HG03066 (cell line): ENCODE data around the gene CTH.
"Not testable (repeated sequence)": the region's sequence is repeated elsewhere in the genome, so short reads cannot be mapped to it uniquely, and the experiment has no call there.

Experiments
- ATAC-seq: cut with Tn5 transposase; IDR thresholded peaks from one replicate; pipeline ENCODE4 v1.9.1; 2021; ENCODE audit warnings: low read depth; ENCODE audit not compliant: unreplicated experiment

CTH gene

GRCh38 chr1:70449049-70449448, 38.0 kb downstream of the CTH start:
- no peak for ATAC-seq

DNA sequence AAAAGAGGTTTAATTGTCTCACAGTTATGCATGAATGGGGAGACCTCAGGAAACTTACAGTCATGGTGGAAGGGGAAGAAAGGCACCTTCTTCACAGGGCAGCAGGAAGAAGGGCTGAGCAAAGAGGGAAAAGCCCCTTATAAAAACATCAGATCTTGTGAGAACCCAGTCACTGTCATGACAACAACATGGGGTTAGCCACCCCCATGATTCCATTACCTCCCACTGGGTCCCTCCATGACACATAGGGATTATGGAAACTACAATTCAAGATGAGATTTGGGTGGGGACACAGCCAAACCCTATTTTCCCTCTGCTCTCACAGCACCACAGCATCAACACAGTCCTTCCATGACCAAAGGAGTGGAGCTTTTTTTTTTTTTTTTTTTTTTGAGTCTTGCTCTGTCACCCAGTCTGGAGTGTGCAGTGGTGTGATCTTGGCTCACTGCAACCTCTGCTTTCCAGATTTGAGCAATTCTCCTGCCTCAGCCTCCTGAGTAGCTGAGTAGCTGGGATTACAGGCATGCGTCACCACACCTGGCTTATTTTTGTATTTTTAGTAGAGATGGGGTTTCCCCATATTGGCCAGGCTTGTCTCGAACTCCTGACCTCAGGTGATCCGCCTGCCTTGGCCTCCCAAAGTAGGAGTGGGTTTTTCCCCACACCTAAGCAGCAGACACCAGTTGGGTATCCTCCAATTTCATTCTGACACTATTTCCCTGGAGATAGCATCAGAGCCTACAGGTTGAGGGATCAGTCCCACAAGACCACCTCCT, 41.3 kb downstream of the CTH start:
- ATAC-seq = not testable (repeated sequence)

DNA sequence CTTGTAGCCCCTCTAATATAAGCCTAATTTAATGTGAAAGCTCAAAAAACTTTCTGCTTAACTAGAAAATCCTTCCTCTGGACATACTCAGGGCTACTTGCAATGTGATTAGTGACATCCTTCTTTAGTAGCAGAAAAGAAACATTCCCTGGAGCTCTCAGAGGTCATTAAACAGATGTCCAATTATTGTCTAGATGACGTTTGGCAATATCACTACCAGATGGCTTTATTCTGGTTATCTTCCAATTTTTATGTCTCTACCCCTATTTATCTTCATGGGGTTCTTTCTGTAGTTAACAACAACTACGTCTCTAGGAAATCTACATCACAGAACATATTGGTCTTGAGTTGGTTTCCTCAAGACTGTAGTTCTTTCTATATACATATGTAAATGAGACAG, 44.2 kb downstream of the CTH start:
- ATAC-seq = no peak

DNA sequence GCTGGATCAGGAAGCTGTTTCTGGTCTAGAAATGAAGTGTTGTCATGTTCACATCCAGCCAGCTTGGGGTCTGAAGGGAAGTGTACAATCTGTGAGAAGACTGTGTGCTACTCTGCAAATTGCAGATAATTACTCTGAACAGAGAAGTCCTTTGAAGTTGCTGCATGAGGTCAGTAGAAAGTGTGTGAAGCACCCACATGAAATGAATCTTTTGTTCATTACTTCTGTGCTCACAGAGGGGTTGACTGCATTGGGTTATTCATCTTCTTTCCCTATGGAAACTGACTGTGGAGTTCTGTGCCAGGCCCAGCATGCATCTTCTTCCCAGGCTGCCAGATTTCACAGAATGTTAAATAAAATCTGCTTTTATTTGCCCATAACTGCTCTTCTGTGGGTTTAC, 47.1 kb downstream of the CTH start:
- ATAC-seq = no peak

GRCh38 chr1:70459496-70460225, 48.6 kb downstream of the CTH start:
- no peak for ATAC-seq

- not testable (repeated sequence) for ATAC-seq
Measured at GRCh38 chr1:70460740-70461713, 50.0 kb downstream of the CTH start.

DNA sequence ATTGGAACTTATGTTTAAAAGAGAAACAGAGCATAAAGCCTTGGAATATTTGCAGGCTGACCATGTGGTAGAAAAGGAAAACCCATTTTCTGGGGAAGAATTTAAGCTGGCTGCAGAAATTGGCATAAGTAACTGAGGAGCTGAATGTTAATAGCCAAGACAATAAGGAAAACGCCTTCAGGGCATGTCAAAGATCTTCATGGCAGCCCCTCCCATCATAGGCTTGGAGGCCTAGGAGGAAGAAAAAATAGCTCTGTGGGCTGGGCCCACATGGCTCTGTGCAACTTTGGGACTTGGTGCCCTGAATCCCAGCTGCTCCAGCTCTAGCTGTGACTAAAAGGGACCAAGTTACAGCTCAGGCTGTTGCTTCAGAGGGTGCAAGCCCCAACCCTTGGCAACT, 51.5 kb downstream of the CTH start:
- no peak for ATAC-seq

DNA sequence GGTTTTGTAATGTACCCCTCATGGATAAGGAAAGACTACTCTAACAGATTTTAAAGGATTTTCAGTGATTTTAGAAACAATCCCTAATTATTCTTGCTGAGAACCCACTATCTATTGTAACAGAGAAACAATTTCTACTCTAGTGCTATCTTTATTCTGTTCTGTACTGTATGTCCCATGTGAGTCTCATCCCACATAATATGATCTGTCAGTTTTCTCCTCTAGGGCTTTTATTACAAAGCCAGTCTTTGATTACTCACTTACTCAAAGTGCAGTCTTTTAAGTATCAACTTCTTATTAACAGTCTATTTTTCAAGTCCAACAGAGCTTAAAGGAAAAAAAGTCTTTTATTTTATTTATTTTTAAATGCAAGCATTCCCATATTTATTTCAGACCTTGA, 54.8 kb downstream of the CTH start:
- ATAC-seq = no peak

DNA sequence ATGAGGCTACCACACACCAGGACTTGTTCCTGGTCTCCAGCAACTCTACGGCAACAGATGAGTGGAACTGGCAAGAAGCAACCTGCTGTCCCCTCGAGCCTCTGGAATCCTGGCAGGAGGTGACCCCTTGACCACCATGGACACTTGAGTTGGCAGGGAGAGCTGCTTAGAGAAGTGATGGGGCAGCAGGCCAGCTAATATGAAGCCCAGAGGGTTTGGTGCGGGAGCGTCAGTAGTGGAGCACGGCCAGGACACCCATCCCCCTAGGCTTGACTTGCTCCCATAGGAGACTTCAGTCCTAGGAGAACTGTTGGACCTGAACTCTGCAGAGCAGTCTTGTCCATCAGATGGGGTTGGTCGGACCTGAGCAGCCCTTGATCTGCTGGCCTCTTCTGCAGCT, 56.5 kb downstream of the CTH start:
- no peak for ATAC-seq

- no peak for ATAC-seq
Measured at GRCh38 chr1:70468180-70468579, 57.1 kb downstream of the CTH start.

DNA sequence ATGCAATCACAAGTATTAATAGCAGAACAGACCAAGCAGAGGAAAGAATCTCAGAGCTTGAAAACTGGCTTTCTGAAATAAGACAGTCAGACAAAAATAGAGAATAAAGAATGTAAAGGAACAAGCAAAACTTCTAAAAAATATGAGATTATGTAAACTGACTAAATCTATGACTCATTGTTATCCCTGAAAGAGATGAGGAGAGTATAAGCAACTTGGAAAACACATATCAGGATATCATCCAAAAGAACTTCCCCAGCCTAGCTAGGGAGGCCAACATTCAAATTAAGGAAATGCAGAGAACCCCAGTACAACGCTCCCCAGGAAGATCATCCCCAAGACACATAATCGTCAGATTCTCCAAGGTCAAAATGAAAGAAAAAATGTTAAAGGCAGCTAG, 58.1 kb downstream of the CTH start:
- not testable (repeated sequence) for ATAC-seq

DNA sequence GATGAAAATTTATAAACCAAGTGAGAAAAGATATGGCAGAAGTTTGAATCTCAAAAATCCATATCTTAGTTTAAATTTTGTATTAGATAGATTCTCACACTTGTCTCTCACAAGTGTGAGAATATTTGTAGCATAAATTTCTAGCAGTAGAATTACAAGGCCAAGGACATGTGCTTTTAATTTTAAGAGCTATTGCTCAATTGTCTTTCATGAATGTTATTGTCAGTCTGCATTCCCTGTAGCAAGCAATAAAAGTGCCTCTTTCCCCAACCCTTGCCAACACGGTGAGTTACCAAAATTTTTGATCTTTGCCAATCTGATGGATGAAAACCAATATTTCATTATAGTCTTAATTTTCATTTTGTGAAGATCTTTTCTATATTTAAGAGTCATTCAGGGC, 64.0 kb downstream of the CTH start:
- no peak for ATAC-seq

GRCh38 chr1:70477090-70477489, 66.0 kb downstream of the CTH start:
- no peak for ATAC-seq

DNA sequence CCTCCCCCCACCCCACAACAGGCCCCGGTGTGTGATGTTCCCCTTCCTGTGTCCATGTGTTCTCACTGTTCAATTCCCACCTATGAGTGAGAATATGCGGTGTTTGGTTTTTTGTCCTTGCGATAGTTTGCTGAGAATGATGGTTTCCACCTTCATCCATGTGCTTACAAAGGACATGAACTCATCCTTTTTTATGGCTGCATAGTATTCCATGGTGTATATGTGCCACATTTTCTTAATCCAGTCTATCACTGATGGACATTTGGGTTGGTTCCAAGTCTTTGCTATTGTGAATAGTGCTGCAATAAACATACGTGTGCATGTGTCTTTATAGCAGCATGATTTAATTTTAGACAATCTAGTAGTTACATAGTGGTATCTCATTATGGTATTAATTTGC, 66.8 kb downstream of the CTH start:
- not testable (repeated sequence) for ATAC-seq

GRCh38 chr1:70483342-70483741, 72.3 kb downstream of the CTH start:
- ATAC-seq = no peak

- no peak for ATAC-seq
Measured at GRCh38 chr1:70485624-70486023, 74.6 kb downstream of the CTH start.

GRCh38 chr1:70486676-70487458, 75.8 kb downstream of the CTH start:
- ATAC-seq = no peak

DNA sequence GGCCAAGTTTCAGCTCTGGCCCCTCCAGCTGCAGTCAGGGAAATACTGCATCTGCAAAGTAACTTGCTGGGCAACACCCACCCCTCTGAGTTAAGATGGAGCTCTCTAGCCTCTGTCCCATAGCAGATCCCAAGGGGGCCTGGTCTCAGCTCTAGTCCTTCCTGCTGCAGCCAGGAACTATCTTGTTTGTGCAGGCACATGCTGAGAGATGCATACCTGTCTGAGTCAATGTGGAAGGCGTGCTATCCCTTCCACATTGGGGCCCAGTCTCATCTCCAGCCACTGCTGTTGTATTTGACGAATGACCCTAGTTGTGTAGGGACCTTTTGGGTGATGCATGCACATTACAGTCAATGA, 76.4 kb downstream of the CTH start:
- ATAC-seq = no peak

DNA sequence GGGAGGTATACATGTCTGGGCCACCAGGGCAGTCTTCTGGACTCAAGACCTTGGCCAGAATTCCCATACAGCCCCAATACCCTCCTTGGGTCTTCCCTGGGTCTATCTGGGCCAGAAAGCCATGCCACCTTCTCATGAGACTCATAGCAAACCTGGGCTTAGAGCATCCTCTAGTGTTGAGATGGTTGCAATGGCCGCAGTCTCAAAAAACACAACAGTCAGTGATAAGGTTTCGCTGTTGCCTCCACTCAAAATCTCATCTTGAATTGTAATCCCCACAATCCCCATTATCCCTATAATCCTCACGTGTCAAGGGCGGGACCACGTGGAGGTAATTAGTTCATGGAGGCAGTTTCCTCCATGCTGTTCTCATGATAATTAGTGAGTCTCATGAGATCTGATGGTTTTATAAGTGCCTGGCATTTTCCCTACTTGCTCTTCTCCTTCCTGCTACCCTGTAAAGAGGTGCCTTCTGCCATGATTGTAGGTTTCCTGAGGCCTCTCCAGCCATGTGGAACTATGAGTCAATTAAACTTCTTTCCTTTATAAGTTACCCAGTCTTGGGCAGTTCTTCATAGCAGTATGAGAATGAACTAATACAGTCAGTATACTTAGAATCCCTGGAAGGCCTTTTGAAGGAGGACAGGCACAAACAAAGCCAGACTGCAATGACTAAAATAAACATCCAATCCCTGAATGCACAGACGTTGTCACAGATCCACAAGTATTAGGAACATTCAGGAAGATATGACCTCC, 77.0 kb downstream of the CTH start:
- no peak for ATAC-seq
